Right cardiac atrium (tissue), 5 donors: ENCODE measurements around the gene SLC22A12. TPM values are rescaled to one million over a fixed set of nuclear protein-coding genes. Genes with fewer than 3 reads are reported as not detected.

Experiments used
- ATAC-seq, 2 donors: fragments of 200-7000 bp; cut with Tn5 transposase; one replicate each; pipeline versions ENCODE4 v1.8.0 to v1.9.1; 2020; ENCODE audit warnings: moderate library complexity in 2 of 2, mild to moderate bottlenecking in 1 of 2
- DNase-seq, 3 donors: peaks; one replicate each; pipeline ENCODE4 v3.0.0-alpha.2; 2020
- H3K27ac ChIP-seq: one replicate; pipeline ENCODE4 v1.5.1; 2013; ENCODE audit warnings: mild to moderate bottlenecking, low read length, control low read depth, moderate library complexity
- H3K27me3 ChIP-seq: one replicate; pipeline ENCODE4 v1.6.1; 2013; ENCODE audit not compliant: control insufficient read depth, insufficient read depth
- H3K4me1 ChIP-seq: one replicate; pipeline ENCODE4 v1.6.1; 2013; ENCODE audit warnings: low read length; ENCODE audit not compliant: control insufficient read depth, insufficient read depth
- H3K4me3 ChIP-seq: one replicate; pipeline ENCODE4 v1.5.1; 2013; ENCODE audit warnings: low read length, control low read depth
- H3K9me3 ChIP-seq: one replicate; pipeline ENCODE4 v1.6.1; 2013; ENCODE audit warnings: low read length; ENCODE audit not compliant: control insufficient read depth
- WGBS: extraction: QIAGEN DNeasy Blood & Tissue Kit; methylation state at CpG from one replicate; pipeline ENCODE4 v1.1.7; 2013; 5-methylcytosine and 5-hydroxymethylcytosine counted together
- intact Hi-C, 4 donors: fragments of 100-400 bp; cut with DNase I; formaldehyde crosslinking; loops; one replicate each; pipeline versions ENCODE4 v1.11.0 to v1.14.0; 2022 to 2023
- polyA plus RNA-seq: library from polyadenylated mRNA; stranded (reverse); fragments of 200-250 nt; gene quantifications from one replicate; pipeline ENCODE4 v1.2.3, GENCODE V29; 2013
- total RNA-seq, 4 donors: library from RNA; stranded (reverse); fragmentation: NEBNext Ultra II Directional; extraction: Animal tissue kit (Norgen Biotek cat#: 25700); gene quantifications; one replicate each; pipeline ENCODE4 v1.2.1, GENCODE V29; 2021
- donor health status: healthy with polysubstance abuse.
- donor health status: DM: no; HTN: yes; CAD: no.
- donor health status: DM: no; HTN: no; CAD: no.
- donor health status: DM: no; HTN: yes; CAD: no; lungs with severe emphysema.
- donor health status: DM: yes; HTN: yes; CAD: no.

The SLC22A12 gene
- total and polyA plus RNA-seq, 5 donors: not detected

GRCh38 chr11:64564419-64564818, 26.6 kb upstream of the SLC22A12 start:
- no peak for DNase-seq
- Histone ChIP-seq H3K4me1 (no peaks in the 10 kb centered on the region), H3K9me3 (no peaks in the 10 kb centered on the region), H3K27ac (no peak overlapping the region), H3K27me3 (no peaks in the 10 kb centered on the region), H3K4me3 (no peak overlapping the region)
- no peak for ATAC-seq
- intact Hi-C loops: no loop called here
- 95% methylated on average over 7 of the region's 7 CpGs for WGBS

GRCh38 chr11:64564947-64565889, 25.8 kb upstream of the SLC22A12 start:
- no peak overlapping the region for H3K27ac ChIP-seq
- no peaks in the 10 kb centered on the region for H3K27me3 ChIP-seq
- no peak for ATAC-seq
- no peak for DNase-seq
- H3K4me1 ChIP-seq: no peaks in the 10 kb centered on the region
- WGBS: 86% methylated on average over 24 of the region's 24 CpGs
- H3K4me3 ChIP-seq: no peak overlapping the region
- intact Hi-C loops: no loop called here
- no peaks in the 10 kb centered on the region for H3K9me3 ChIP-seq

- H3K27ac ChIP-seq: no peak overlapping the region
- DNase-seq: peak; percentile 58 to 79 (median 72)
- H3K27me3 ChIP-seq: no peaks in the 10 kb centered on the region
- 30% methylated on average over 18 of the region's 18 CpGs for WGBS
- intact Hi-C loops: no loop called here
- peak; percentile 77 to 94 for ATAC-seq
- H3K4me3 ChIP-seq: no peak overlapping the region
- H3K4me1 ChIP-seq: no peaks in the 10 kb centered on the region
- no peaks in the 10 kb centered on the region for H3K9me3 ChIP-seq
These were observed 24.7 kb upstream of the SLC22A12 start for GRCh38 chr11:64566042-64566914.

GRCh38 chr11:64566915-64567891, 23.8 kb upstream of the SLC22A12 start:
- Histone ChIP-seq H3K27ac (no peak overlapping the region), H3K4me1 (no peaks in the 10 kb centered on the region), H3K27me3 (no peaks in the 10 kb centered on the region), H3K9me3 (no peaks in the 10 kb centered on the region), H3K4me3 (no peak overlapping the region)
- intact Hi-C loops: no loop called here
- DNase-seq: peak in 2 of 3 donors; percentile 43 to 71
- WGBS: 79% methylated on average over 30 of the region's 30 CpGs
- ATAC-seq: peak; percentile 14 to 52

GRCh38 chr11:64568041-64568571, 22.9 kb upstream of the SLC22A12 start:
- H3K9me3 ChIP-seq: no peaks in the 10 kb centered on the region
- peak in 1 of 3 donors; percentile 59 for DNase-seq
- intact Hi-C loops: no loop called here
- WGBS: 79% methylated on average over 34 of the region's 34 CpGs
- H3K27ac ChIP-seq: no peak overlapping the region
- no peaks in the 10 kb centered on the region for H3K4me1 ChIP-seq
- ATAC-seq: no peak
- no peak overlapping the region for H3K4me3 ChIP-seq
- H3K27me3 ChIP-seq: no peaks in the 10 kb centered on the region

- no peak for DNase-seq
- Histone ChIP-seq H3K27ac (no peak overlapping the region), H3K4me1 (no peaks in the 10 kb centered on the region), H3K9me3 (no peaks in the 10 kb centered on the region), H3K27me3 (no peaks in the 10 kb centered on the region), H3K4me3 (no peak overlapping the region)
- ATAC-seq: no peak
- intact Hi-C loops: no loop called here
- 86% methylated on average over 8 of the region's 8 CpGs for WGBS
These were observed 22.4 kb upstream of the SLC22A12 start for GRCh38 chr11:64568584-64569140.

- intact Hi-C loops: no loop called here
- Histone ChIP-seq H3K27me3 (no peaks in the 10 kb centered on the region), H3K27ac (no peak overlapping the region), H3K4me1 (no peaks in the 10 kb centered on the region), H3K9me3 (no peaks in the 10 kb centered on the region), H3K4me3 (no peak overlapping the region)
- ATAC-seq (no peak), DNase-seq (no peak)
- WGBS: 83% methylated on average over 8 of the region's 8 CpGs
These were observed 21.6 kb upstream of the SLC22A12 start for GRCh38 chr11:64569300-64569970.

- no peaks in the 10 kb centered on the region for H3K9me3 ChIP-seq
- WGBS: 89% methylated on average over 3 of the region's 3 CpGs
- H3K4me3 ChIP-seq: no peak overlapping the region
- H3K27ac ChIP-seq: no peak overlapping the region
- ATAC-seq (no peak), DNase-seq (no peak)
- no peaks in the 10 kb centered on the region for H3K4me1 ChIP-seq
- H3K27me3 ChIP-seq: no peaks in the 10 kb centered on the region
- intact Hi-C loops: no loop called here
These were observed 20.7 kb upstream of the SLC22A12 start for GRCh38 chr11:64570341-64570740.

GRCh38 chr11:64571050-64571409, 20.0 kb upstream of the SLC22A12 start:
- ATAC-seq (no peak), DNase-seq (no peak)
- Histone ChIP-seq H3K9me3 (no peaks in the 10 kb centered on the region), H3K4me1 (no peaks in the 10 kb centered on the region), H3K27ac (no peak overlapping the region), H3K27me3 (no peaks in the 10 kb centered on the region), H3K4me3 (no peak overlapping the region)
- intact Hi-C loops: no loop called here
- 91% methylated on average over 11 of the region's 11 CpGs for WGBS
